ENCODE measurements around the gene KDM2A.
A peak's percentile ranks its signal among the peaks of the same experiment; 100 is the strongest.

The KDM2A gene

GRCh38 chr11:67239783-67240575, 120.9 kb downstream of the KDM2A start:
- peak; percentile 98 for DNase-seq

GRCh38 chr11:67240576-67241389, 121.7 kb downstream of the KDM2A start:
- peak; percentile 90 to 91 for DNase-seq

- no peak for DNase-seq
These were observed 123.5 kb downstream of the KDM2A start for GRCh38 chr11:67242548-67242947.

GRCh38 chr11:67243051-67243450, 124.0 kb downstream of the KDM2A start:
- DNase-seq, result no peak

GRCh38 chr11:67245046-67245445, 126.0 kb downstream of the KDM2A start:
- no peak for DNase-seq

GRCh38 chr11:67247946-67248550, 129.0 kb downstream of the KDM2A start:
- DNase-seq, result no peak

- DNase-seq, result no peak
These were observed 129.6 kb downstream of the KDM2A start for GRCh38 chr11:67248653-67249052.

GRCh38 chr11:67250059-67251043, 131.3 kb downstream of the KDM2A start:
- DNase-seq, result no peak

GRCh38 chr11:67251841-67252240, 132.8 kb downstream of the KDM2A start:
- DNase-seq, result no peak

GRCh38 chr11:67252831-67253239, 133.8 kb downstream of the KDM2A start:
- DNase-seq, result peak; percentile 48 to 58

- DNase-seq, result no peak
These were observed 135.0 kb downstream of the KDM2A start for GRCh38 chr11:67253872-67254624.

GRCh38 chr11:67254798-67255197, 135.7 kb downstream of the KDM2A start:
- DNase-seq, result no peak

- no peak for DNase-seq
These were observed 136.3 kb downstream of the KDM2A start for GRCh38 chr11:67255353-67255752.

- DNase-seq, result no peak
These were observed 136.8 kb downstream of the KDM2A start for GRCh38 chr11:67255864-67256263.

- no peak for DNase-seq
These were observed 137.5 kb downstream of the KDM2A start for GRCh38 chr11:67256477-67257135.

GRCh38 chr11:67260406-67260805, 141.3 kb downstream of the KDM2A start:
- no peak for DNase-seq

GRCh38 chr11:67260885-67261639, 142.0 kb downstream of the KDM2A start:
- DNase-seq, result peak in 1 of 2 donors; percentile 46

- DNase-seq, result no peak
These were observed 142.5 kb downstream of the KDM2A start for GRCh38 chr11:67261640-67261945.

GRCh38 chr11:67261946-67262681, 143.1 kb downstream of the KDM2A start:
- DNase-seq, result no peak

Measured in CD4-positive, alpha-beta T cell treated with Interleukin-1 beta for 1 hour (primary cell).